EL (cell line): Measurements from ENCODE around the gene LIME1.

ENCODE experiments used
- DNase-seq: peaks from one replicate; pipeline ENCODE4 v3.0.0-alpha.2; 2016

LIME1 gene

DNA sequence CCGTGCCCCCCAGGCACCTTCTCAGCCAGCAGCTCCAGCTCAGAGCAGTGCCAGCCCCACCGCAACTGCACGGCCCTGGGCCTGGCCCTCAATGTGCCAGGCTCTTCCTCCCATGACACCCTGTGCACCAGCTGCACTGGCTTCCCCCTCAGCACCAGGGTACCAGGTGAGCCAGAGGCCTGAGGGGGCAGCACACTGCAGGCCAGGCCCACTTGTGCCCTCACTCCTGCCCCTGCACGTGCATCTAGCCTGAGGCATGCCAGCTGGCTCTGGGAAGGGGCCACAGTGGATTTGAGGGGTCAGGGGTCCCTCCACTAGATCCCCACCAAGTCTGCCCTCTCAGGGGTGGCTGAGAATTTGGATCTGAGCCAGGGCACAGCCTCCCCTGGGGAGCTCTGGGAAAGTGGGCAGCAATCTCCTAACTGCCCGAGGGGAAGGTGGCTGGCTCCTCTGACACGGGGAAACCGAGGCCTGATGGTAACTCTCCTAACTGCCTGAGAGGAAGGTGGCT is 39.1 kb upstream of the LIME1 start:
- no peak for DNase-seq

- no peak for DNase-seq
These were observed 38.5 kb upstream of the LIME1 start for GRCh38 chr20:63697868-63698545.

GRCh38 chr20:63698739-63699465 is 37.6 kb upstream of the LIME1 start:
- peak; percentile 93 for DNase-seq

- DNase-seq = peak; percentile 8
These were observed 36.8 kb upstream of the LIME1 start for GRCh38 chr20:63699466-63700198.

- peak; percentile 0 for DNase-seq
These were observed 36.0 kb upstream of the LIME1 start for GRCh38 chr20:63700199-63701050.

DNA sequence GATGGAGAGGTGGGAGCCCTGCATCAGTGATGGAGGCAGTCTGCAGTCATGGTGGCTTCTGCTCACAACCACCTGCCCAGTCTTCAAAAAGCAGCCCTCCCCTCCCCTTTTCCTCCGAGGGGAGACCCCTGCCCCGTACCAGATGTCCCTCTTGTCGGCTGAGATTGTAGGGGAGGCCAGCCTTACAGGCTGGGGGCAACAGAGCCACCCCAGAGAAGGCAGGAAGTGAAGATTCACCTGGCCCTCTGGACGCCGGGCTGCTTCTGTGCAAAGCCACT is 35.5 kb upstream of the LIME1 start:
- DNase-seq = peak; percentile 2

DNA sequence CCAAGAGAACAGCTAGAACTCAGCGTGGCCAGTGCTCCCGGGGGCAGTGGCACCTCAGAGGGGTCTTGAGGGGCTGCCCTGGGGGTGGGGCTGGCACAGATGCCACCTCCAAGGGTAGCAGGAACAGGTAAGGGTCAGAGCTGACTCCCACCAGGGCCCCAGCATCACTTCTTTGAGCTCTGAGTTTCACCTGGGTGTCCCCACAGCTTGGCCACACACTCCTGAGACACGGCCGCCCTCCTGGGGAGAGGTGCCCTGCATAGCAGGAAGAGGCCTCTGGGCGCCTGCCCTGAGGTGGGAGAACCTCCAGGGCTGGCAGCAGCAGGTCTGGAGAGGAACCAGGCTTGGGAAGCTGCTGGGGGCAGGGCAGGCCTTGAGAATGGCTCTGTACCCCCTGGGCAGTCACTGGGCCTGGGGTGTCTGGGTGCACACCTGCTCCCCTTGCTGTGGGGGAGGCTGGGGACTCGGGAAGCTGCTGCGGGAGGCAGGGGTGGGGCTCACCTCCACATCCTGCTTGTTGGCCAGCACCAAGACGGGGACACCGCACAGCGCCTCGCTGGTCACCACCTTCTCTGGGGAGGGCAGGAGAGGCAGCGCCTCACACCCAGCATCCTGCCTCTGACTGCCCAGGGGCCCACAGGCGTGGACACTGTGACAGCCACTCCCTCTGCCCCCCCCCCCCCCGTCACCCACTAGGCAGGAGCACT is 35.0 kb upstream of the LIME1 start:
- peak; percentile 1 for DNase-seq

DNA sequence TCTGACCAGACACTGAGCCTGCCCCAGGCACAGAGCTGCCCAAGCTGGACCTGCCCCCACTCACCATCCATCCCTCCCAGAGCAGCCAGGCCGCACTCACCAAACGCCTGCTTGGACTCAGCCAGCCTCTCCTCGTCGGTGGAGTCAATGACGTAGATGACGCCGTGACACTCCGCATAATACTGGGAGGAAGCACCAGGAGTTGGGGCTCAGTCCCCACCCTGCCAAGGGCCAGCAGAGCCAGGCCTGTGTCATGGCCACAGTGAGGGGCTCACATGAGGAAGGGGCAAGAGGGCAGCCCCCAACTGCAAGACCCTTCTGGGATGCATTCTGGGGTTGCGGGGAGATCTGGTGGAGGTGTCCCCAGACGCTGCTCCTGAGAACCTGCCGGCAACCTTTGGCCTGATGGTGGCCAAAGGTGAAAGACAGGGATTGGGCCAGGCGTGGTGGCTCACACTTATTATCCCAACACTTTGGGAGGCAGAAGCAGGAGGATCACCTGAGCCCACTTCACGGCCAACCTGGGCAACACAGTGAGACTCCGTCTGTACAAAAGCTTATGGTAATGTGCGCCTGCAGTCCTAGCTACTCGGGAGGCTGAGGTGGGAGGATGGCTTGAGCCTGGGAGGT is 34.3 kb upstream of the LIME1 start:
- no peak for DNase-seq

DNA sequence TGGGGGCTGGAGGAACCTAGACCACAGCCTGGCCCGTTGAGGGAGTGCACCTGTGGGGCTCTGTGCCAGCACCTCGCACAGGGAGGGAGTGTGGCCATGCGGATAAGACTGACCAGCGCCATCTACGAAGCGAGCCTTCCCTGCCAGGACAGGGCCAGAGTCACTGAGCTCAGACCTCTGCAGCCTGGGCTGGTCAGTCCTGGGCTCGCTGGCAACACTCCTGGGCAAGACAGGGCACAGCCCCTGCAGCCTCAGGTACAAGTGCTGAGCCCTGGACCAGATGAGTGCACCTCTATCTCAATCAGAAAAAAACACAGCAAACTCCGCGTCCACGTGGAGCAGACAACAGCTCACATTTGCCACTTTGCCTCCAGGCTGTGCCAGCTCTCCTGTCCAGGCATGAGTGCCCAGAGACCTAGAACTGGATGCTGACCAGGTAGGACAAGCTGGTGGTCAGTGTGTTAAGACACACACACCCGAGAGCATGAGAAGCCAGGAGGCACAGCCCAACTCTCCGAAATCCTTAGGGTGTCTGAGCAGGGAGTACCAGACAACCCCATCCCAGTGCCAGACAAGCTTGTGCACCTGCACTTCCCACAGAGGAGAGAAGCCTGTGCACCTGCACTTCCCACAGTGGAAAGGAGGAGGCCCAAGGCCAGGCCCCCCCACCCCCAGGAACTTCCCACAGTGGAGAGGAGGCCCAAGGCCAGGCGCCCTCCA is 33.6 kb upstream of the LIME1 start:
- no peak for DNase-seq

GRCh38 chr20:63703471-63703975 is 32.9 kb upstream of the LIME1 start:
- DNase-seq = no peak

DNA sequence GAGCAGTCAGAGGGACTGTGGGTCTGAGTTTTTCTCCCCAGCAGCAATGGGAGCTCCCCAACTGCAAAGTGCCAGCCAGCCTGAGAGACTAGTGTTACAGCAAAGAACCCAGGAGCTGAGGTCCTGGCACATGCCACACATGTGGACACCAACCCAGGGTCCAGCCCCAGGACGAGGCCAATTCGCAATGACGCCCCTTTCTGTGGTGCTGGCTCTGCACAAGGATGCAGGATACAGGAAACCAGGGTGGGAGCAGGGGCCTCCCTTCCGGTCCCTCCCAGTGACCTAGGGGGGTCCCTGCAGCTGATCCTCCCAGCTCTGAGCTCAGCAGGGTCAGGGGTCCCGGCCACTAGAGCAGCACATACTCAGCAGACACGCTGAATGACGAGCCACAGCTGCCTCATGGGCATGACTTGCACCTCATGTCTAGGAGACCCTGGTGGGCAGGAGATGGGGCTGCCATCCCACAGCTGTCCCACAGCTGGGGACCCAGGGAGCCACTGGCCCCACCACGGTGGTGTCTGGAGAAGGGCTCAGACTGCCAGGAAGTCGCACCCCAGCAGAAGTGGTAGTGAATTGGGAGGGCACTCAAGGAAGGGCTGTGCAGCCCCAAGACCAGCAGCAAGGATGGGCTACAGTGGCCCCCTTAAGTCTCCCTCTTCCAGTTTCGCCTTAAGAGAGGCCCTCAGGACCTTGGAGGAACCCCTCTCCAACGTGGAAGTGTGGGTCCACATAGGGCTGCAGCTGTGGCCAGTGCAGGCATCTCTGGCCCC is 32.3 kb upstream of the LIME1 start:
- no peak for DNase-seq

GRCh38 chr20:63704749-63705117 is 31.7 kb upstream of the LIME1 start:
- no peak for DNase-seq

DNA sequence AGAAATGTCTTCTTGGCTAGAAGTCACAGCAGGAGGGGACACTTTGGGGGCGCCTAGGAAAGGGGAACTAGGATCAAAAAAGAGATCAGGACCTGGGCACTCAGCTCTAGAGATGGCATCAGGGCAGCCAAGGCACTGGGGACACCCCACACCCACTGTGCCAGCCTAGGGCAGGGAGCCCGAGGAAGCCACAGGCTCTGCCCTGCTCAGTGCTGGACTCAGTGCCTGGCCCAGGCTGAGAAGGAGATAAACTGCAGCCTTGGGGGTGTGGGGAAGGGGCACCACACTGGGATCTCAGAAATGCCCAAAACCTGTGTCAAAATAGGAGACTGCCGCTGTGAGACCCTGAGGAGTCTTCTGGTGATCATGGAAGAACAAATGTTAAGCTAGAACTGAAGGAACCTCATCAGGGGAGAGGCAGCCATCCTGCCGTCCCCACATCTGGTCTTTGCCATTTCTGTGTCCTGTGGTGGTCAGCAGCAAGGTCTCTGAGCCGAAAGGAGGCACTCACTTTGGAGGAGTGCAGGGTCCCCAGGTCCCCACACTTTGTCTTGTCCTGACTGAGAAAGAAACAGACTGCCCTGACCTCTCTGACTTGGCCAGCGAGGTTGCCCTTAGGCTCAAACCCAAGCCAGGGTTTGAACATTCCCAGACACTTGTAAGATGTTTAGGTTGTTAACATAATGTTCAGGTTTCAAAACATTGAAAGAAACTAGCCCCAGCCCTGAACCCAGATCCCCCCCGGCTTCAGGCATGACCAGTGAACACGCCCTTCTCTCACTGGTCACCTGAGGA is 31.0 kb upstream of the LIME1 start:
- no peak for DNase-seq

DNA sequence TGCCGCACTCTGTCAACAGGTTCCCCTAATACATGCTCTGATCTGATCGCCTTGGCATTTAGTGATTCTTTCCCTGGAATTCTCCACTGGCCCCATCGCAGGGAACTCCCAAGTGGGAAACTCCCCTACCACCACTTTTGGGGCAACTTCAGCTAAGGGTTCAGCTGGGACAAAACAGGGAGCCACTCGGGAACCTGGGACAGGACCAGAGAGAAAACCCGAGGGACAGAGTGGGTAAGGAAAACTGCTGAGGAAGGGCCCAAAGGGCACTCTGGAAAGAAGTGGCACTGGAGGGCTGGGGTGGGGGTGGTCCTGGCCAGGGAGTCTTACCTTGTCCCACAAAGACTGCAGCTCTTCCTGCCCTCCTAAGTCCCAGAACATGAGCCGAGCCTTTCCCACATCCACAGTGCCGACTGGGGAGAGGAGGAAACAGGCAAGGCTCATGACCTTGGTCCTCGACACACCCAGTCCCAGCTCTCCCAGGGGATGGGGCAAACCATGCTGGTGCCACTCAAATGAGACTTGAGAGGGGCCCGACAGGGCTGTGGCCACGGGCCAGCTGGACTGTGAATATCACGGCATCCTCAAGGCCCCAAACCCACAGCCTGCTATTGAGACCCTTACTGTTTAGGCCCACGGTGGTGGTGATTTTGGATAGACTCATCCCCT is 30.3 kb upstream of the LIME1 start:
- no peak for DNase-seq

GRCh38 chr20:63706852-63707557 is 29.5 kb upstream of the LIME1 start:
- DNase-seq = peak; percentile 47

GRCh38 chr20:63707558-63708300 is 28.7 kb upstream of the LIME1 start, which contains the start of the genes ARFRP1 and ZGPAT:
Gene ARFRP1 (minus strand): TSS chr20:63707976. CDS start chr20:63707091, 885 bp downstream.
Gene ZGPAT (plus strand): TSS chr20:63708039. CDS start chr20:63708581, 542 bp downstream.
- DNase-seq = peak; percentile 75
